HCT116 (cell line): ENCODE measurements around the gene MPC1. TPM values are rescaled to one million over a fixed set of nuclear protein-coding genes. Genes with fewer than 3 reads are reported as not detected.

Source experiments
- ATAC-seq: fragments of 200-7000 bp; cut with Tn5 transposase; 2 replicates; pipeline ENCODE4 v1.9.1; 2020; ENCODE audit warnings: mild to moderate bottlenecking, moderate library complexity
- BruUV-seq: library from RNA; stranded (reverse); fragments of 400-500 nt; replicated peaks from 2 replicates; lab custom pipeline; 2021; lab: Mats Ljungman, UMichigan
- CTCF ChIA-PET: fragments of 300-600 bp; sonication (Branson Sonifier 250); formaldehyde crosslinking; loops from one replicate; lab custom pipeline; 2021; ENCODE audit warnings: antibody characterized with exemption; lab: Charles Lee
- POLR2A ChIA-PET: fragments of 300-600, 350-600 bp; sonication (Branson Sonifier 250); formaldehyde crosslinking; loops from one replicate; lab custom pipeline; 2021; ENCODE audit warnings: antibody characterized with exemption; lab: Charles Lee
- RAD21 ChIA-PET, 2 experiments: fragments of 300-600 bp; sonication (Branson Sonifier 250); formaldehyde crosslinking; loops; one replicate each; lab custom pipeline; 2023; ENCODE audit warnings: low total read pairs in 2 of 2; ENCODE audit not compliant: uncharacterized antibody in 2 of 2, unreplicated experiment in 2 of 2, low non-redundant PET in 1 of 2; lab: Charles Lee
- DNase-seq: peaks from one replicate; pipeline ENCODE4 v3.0.0-alpha.2; 2010; ENCODE audit warnings: low read depth, low spot score
- H2AFZ ChIP-seq: fragments of 200-600 bp; shearing (Covaris generic), sonication (generic); 2 replicates; pipeline ENCODE4 v1.6.1; 2017; ENCODE audit warnings: low read depth, mixed run types, mixed read lengths, antibody characterized with exemption, low read length; ENCODE audit not compliant: poor library complexity, severe bottlenecking
- H3K27ac ChIP-seq: 2 replicates; pipeline ENCODE4 v1.5.1; 2012; ENCODE audit warnings: low read depth, low read length
- H3K27me3 ChIP-seq: fragments of 200-600 bp; sonication (generic); 2 replicates; pipeline ENCODE4 v1.6.1; 2016; ENCODE audit warnings: mixed run types, low read length, mixed read lengths; ENCODE audit not compliant: insufficient read depth
- H3K36me3 ChIP-seq, 2 experiments: fragments of 200-500 bp in 1 of 2; fragments of 200-600 bp in 1 of 2; sonication (Bioruptor generic) in 1 of 2; sonication (generic) in 1 of 2; 2 replicates each; pipeline versions ENCODE4 v1.5.1 to v1.6.1; 2014 to 2016; ENCODE audit warnings: low read length in 2 of 2, inconsistent platforms in 1 of 2, mixed read lengths in 1 of 2, mixed run types in 1 of 2; ENCODE audit not compliant: insufficient read depth in 2 of 2, control insufficient read depth in 1 of 2
- H3K4me1 ChIP-seq, 2 experiments: fragments of 200-600 bp in 1 of 2; sonication (generic) in 1 of 2; 2 replicates each; pipeline versions ENCODE4 v1.5.1 to v1.6.1; 2012 to 2017; ENCODE audit warnings: low read length in 2 of 2, inconsistent platforms in 1 of 2, mild to moderate bottlenecking in 1 of 2, mixed read lengths in 1 of 2, mixed run types in 1 of 2, moderate library complexity in 1 of 2; ENCODE audit not compliant: insufficient read depth in 2 of 2, control insufficient read depth in 1 of 2
- H3K4me2 ChIP-seq: fragments of 200-600 bp; sonication (generic); 2 replicates; pipeline ENCODE4 v1.6.1; 2017; ENCODE audit warnings: mixed run types, low read length, mixed read lengths
- H3K4me3 ChIP-seq, 2 experiments: fragments of 200-600 bp in 1 of 2; sonication (generic) in 1 of 2; replicated peaks in 1 of 2; 2 replicates each; pipeline ENCODE4 v1.5.1; 2011 to 2016; ENCODE audit warnings: low read length in 2 of 2, control low read depth in 1 of 2, low read depth in 1 of 2, mild to moderate bottlenecking in 1 of 2, mixed read lengths in 1 of 2, mixed run types in 1 of 2
- H3K79me2 ChIP-seq: fragments of 200-600 bp; sonication (generic); 2 replicates; pipeline ENCODE4 v1.6.1; 2017; ENCODE audit warnings: mild to moderate bottlenecking, mixed run types, low read length, moderate library complexity, mixed read lengths; ENCODE audit not compliant: insufficient read depth
- H3K9ac ChIP-seq: fragments of 200-600 bp; sonication (generic); 2 replicates; pipeline ENCODE4 v1.6.1; 2016; ENCODE audit warnings: low read length, mixed read lengths
- H3K9me2 ChIP-seq: fragments of 200-600 bp; sonication (generic), shearing (Covaris generic); 2 replicates; pipeline ENCODE4 v1.6.1; 2017; ENCODE audit warnings: mixed run types, mild to moderate bottlenecking, moderate library complexity; ENCODE audit not compliant: insufficient read depth
- H3K9me3 ChIP-seq, 2 experiments: fragments of 200-500 bp in 1 of 2; fragments of 200-600 bp in 1 of 2; sonication (Bioruptor generic) in 1 of 2; sonication (generic) in 1 of 2; 2 replicates each; pipeline ENCODE4 v1.6.1; 2014 to 2017; ENCODE audit warnings: low read length in 2 of 2, mixed read lengths in 2 of 2, inconsistent platforms in 1 of 2, low read depth in 1 of 2, mild to moderate bottlenecking in 1 of 2, mixed run types in 1 of 2, moderate library complexity in 1 of 2; ENCODE audit not compliant: control insufficient read depth in 1 of 2, insufficient read depth in 1 of 2
- H4K20me1 ChIP-seq: fragments of 200-600 bp; sonication (generic), shearing (Covaris generic); 2 replicates; pipeline ENCODE4 v1.6.1; 2017; ENCODE audit warnings: mixed run types, mild to moderate bottlenecking, moderate library complexity; ENCODE audit not compliant: insufficient read depth
- ATF3 ChIP-seq: IDR thresholded peaks from 2 replicates; pipeline ENCODE4 v1.6.1; 2012
- CBX3 ChIP-seq: IDR thresholded peaks from 2 replicates; pipeline ENCODE4 v1.6.1; 2012; ENCODE audit warnings: low read depth
- ELF1 ChIP-seq: IDR thresholded peaks from 2 replicates; pipeline ENCODE4 v1.6.1; 2012; ENCODE audit warnings: low read depth, borderline replicate concordance
- EZH2 ChIP-seq: fragments of 200-600 bp; sonication (generic); IDR thresholded peaks from 2 replicates; pipeline ENCODE4 v1.6.1; 2017; ENCODE audit warnings: antibody characterized with exemption, mixed run types
- EZH2phosphoT487 ChIP-seq: fragments of 200-600 bp; IDR thresholded peaks from 2 replicates; pipeline ENCODE4 v1.6.1; 2018; ENCODE audit warnings: antibody characterized with exemption, borderline replicate concordance
- FOSL1 ChIP-seq: IDR thresholded peaks from 2 replicates; pipeline ENCODE4 v1.6.1; 2012; ENCODE audit warnings: low read depth
- JUND ChIP-seq: IDR thresholded peaks from 2 replicates; pipeline ENCODE4 v1.6.1; 2012
- MAX ChIP-seq: IDR thresholded peaks from 2 replicates; pipeline ENCODE4 v1.6.1; 2012
- POLR2A ChIP-seq: IDR thresholded peaks from 2 replicates; pipeline ENCODE4 v1.7.0; 2011; ENCODE audit warnings: borderline replicate concordance; ENCODE audit not compliant: insufficient read depth, insufficient read length; ENCODE audit errors: extremely low read depth
- POLR2AphosphoS5 ChIP-seq: IDR thresholded peaks from 2 replicates; pipeline ENCODE4 v1.6.1; 2011; ENCODE audit warnings: mild to moderate bottlenecking, low read depth, low read length, moderate library complexity
- RAD21 ChIP-seq: IDR thresholded peaks from 2 replicates; pipeline ENCODE4 v1.6.1; 2012; ENCODE audit warnings: low read depth, mild to moderate bottlenecking
- REST ChIP-seq: IDR thresholded peaks from 2 replicates; pipeline ENCODE4 v1.6.1; 2012; ENCODE audit warnings: low read depth
- SIN3A ChIP-seq: IDR thresholded peaks from 2 replicates; pipeline ENCODE4 v1.6.1; 2012; ENCODE audit warnings: low read depth
- SP1 ChIP-seq: IDR thresholded peaks from 2 replicates; pipeline ENCODE4 v1.6.1; 2012; ENCODE audit warnings: low read depth
- SRF ChIP-seq: IDR thresholded peaks from 2 replicates; pipeline ENCODE4 v1.6.1; 2012; ENCODE audit warnings: low read depth
- TCF7L2 ChIP-seq: IDR thresholded peaks from 2 replicates; pipeline ENCODE4 v1.7.0; 2011; ENCODE audit warnings: borderline replicate concordance, inconsistent platforms; ENCODE audit not compliant: insufficient read depth, insufficient read length; ENCODE audit errors: extremely low read depth
- YY1 ChIP-seq: IDR thresholded peaks from 2 replicates; pipeline ENCODE4 v1.6.1; 2011; ENCODE audit warnings: low read length, low read depth, moderate library complexity, mild to moderate bottlenecking; ENCODE audit not compliant: insufficient replicate concordance; ENCODE audit errors: extremely low read depth
- ZBTB33 ChIP-seq: IDR thresholded peaks from 2 replicates; pipeline ENCODE4 v1.6.1; 2011; ENCODE audit warnings: mild to moderate bottlenecking, low read length, moderate library complexity; ENCODE audit not compliant: insufficient replicate concordance; ENCODE audit errors: extremely low read depth
- ZFX ChIP-seq: fragments of 450-650 bp; IDR thresholded peaks from 2 replicates; pipeline ENCODE4 v1.6.1; 2017
- intact Hi-C: fragments of 100-400 bp; cut with micrococcal nuclease; formaldehyde crosslinking; loops from 2 replicates; pipeline ENCODE4 v1.10.0; 2022
- total RNA-seq: library from RNA; stranded (reverse); gene quantifications from one replicate; pipeline ENCODE4 v1.2.1, GENCODE V29; 2021; ENCODE audit not compliant: unreplicated experiment

MPC1 gene
- total RNA-seq, 1 experiment from 2014 or later, result 15.9 TPM

GRCh38 chr6:166410426-166410935, 27.7 kb upstream of the MPC1 start:
- CTCF ChIA-PET, result no interaction called here
- H3K9me3 ChIP-seq, result no peaks in the 10 kb centered on the region
- no peak overlapping the region for H2AFZ ChIP-seq
- no peaks in the 10 kb centered on the region for H4K20me1 ChIP-seq
- BruUV-seq, result no TSS peak
- DNase-seq (no peak), ATAC-seq (no peak)
- no peaks in the 10 kb centered on the region for H3K4me1 ChIP-seq
- H3K9me2 ChIP-seq, result no peaks in the 10 kb centered on the region
- no peak overlapping the region for H3K9ac ChIP-seq
- RAD21 ChIA-PET, result no interaction called here
- TF ChIP-seq SRF (no peak), ZFX (no peak), MAX (no peak), FOSL1 (no peak), EZH2 (no peak), YY1 (no peak), JUND (no peak), EZH2phosphoT487 (no peak), SP1 (no peak), REST (no peak), CBX3 (no peak), ELF1 (no peak), SIN3A (no peak), POLR2AphosphoS5 (no peak), ATF3 (no peak), RAD21 (no peak), ZBTB33 (no peak), TCF7L2 (no peak), POLR2A (no peak)
- POLR2A ChIA-PET, result no interaction called here
- H3K79me2 ChIP-seq, result no peaks in the 10 kb centered on the region
- H3K36me3 ChIP-seq, result no peaks in the 10 kb centered on the region
- intact Hi-C loops, result no loop called here
- H3K27ac ChIP-seq, result no peak overlapping the region
- no peak overlapping the region for H3K4me2 ChIP-seq
- no peak overlapping the region for H3K4me3 ChIP-seq
- H3K27me3 ChIP-seq, result no peaks in the 10 kb centered on the region
